Common myeloid progenitor, CD34-positive (primary cell): ENCODE results near the gene TM9SF1.
"Not testable (repeated sequence)": the region's sequence is repeated elsewhere in the genome, so short reads cannot be mapped to it uniquely, and the experiment has no call there.

Source experiments
- CTCF ChIA-PET: fragments of 350-600 bp; sonication (Branson Sonifier 250); formaldehyde crosslinking; loops from one replicate; lab custom pipeline; 2021; ENCODE audit warnings: antibody characterized with exemption; lab: Charles Lee
- POLR2A ChIA-PET: fragments of 350-600 bp; sonication (Branson Sonifier 250); formaldehyde crosslinking; loops from one replicate; lab custom pipeline; 2021; ENCODE audit warnings: antibody characterized with exemption; lab: Charles Lee
- DNase-seq, 3 donors: peaks; one replicate each; pipeline versions ENCODE4 v3.0.0 to v3.0.0-alpha.2; 2013
- H3K27ac ChIP-seq, 2 experiments: 1 replicate in 1 of 2; 2 replicates in 1 of 2; pipeline ENCODE4 v1.7.0; 2013; ENCODE audit warnings: inconsistent platforms in 2 of 2, low read length in 2 of 2, mild to moderate bottlenecking in 2 of 2, low read depth in 1 of 2, moderate library complexity in 1 of 2; ENCODE audit not compliant: severe bottlenecking in 2 of 2, insufficient read depth in 1 of 2, poor library complexity in 1 of 2
- H3K27me3 ChIP-seq, 5 experiments: replicated peaks in 2 of 5; 1 replicate in 3 of 5; 2 replicates in 2 of 5; pipeline versions ENCODE4 v1.6.1 to v1.7.0; 2013; ENCODE audit warnings: low read length in 4 of 5, mild to moderate bottlenecking in 2 of 5, moderate library complexity in 2 of 5, inconsistent platforms in 1 of 5; ENCODE audit not compliant: insufficient read depth in 5 of 5, control insufficient read depth in 4 of 5
- H3K36me3 ChIP-seq, 4 experiments: 1 replicate in 2 of 4; 2 replicates in 2 of 4; pipeline versions ENCODE4 v1.6.1 to v1.7.0; 2013; ENCODE audit warnings: low read length in 3 of 4, control low read depth in 1 of 4, mild to moderate bottlenecking in 1 of 4; ENCODE audit not compliant: control insufficient read depth in 4 of 4, insufficient read depth in 4 of 4
- H3K4me1 ChIP-seq, 4 experiments: 1 replicate in 3 of 4; 2 replicates in 1 of 4; pipeline versions ENCODE4 v1.6.1 to v1.7.1; 2013; ENCODE audit warnings: low read length in 3 of 4, mild to moderate bottlenecking in 3 of 4, control low read depth in 1 of 4, inconsistent platforms in 1 of 4, moderate library complexity in 1 of 4; ENCODE audit not compliant: control insufficient read depth in 4 of 4, insufficient read depth in 4 of 4; ENCODE audit errors: control extremely low read depth in 1 of 4
- H3K4me3 ChIP-seq, 7 experiments: 1 replicate in 4 of 7; 2 replicates in 3 of 7; pipeline versions ENCODE4 v1.5.1 to v1.7.0; 2013; ENCODE audit warnings: mild to moderate bottlenecking in 7 of 7, low read length in 6 of 7, moderate library complexity in 6 of 7, inconsistent platforms in 2 of 7, low read depth in 2 of 7, control low read depth in 1 of 7; ENCODE audit not compliant: insufficient read depth in 4 of 7, control insufficient read depth in 1 of 7; ENCODE audit errors: extremely low read depth in 1 of 7
- H3K9me3 ChIP-seq, 5 experiments: 1 replicate in 4 of 5; 2 replicates in 1 of 5; pipeline versions ENCODE4 v1.6.1 to v1.7.1; 2013; ENCODE audit warnings: low read length in 4 of 5, mild to moderate bottlenecking in 2 of 5, inconsistent platforms in 1 of 5, low read depth in 1 of 5, moderate library complexity in 1 of 5; ENCODE audit not compliant: control insufficient read depth in 4 of 5, insufficient read depth in 2 of 5; ENCODE audit errors: control extremely low read depth in 1 of 5
- WGBS: methylation state at CpG from one replicate; pipeline ENCODE4 v1.1.5; 2013; ENCODE audit not compliant: insufficient coverage; 5-methylcytosine and 5-hydroxymethylcytosine counted together

TM9SF1 gene

DNA sequence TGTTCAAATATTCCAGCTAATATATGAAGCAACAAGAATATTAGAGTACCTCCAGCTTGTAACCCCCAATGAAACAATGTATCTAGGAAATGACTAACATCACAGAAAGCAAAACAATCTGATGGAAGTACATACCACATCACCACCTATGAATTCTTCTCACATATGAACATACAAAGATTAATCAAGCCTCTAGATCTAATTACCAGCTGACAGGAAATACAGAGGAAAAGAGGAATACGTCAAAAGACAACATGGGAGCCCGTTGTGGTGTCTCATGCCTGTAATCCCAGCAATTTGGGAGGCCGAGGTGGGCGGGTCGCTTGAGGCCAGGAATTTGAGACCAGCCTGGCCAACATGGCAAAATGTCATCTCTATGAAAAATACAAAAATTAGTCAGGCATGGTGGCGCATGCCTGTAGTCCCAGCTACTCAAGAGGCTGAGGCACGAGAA, 29.4 kb upstream of the TM9SF1 start:
- no peak for DNase-seq
- ChIA-PET CTCF (interaction anchor here (1.5 kb wide), 2 partner anchors 11 to 18 kb away, joined by 4 read pairs; partner anchors contain the start of genes CHMP4A and TINF2), POLR2A (interaction anchor here (0.8 kb wide), 1 partner anchor 18 kb away, joined by 3 read pairs; the partner anchor contains the start of gene TINF2)
- Histone ChIP-seq H3K36me3 (peaks cover 0 to 9% (median 2%) of the 10 kb centered on the region in 4 experiments), H3K4me1 (no peaks in the 10 kb centered on the region), H3K27me3 (no peaks in the 10 kb centered on the region), H3K9me3 (no peaks in the 10 kb centered on the region), H3K4me3 (no peak overlapping the region), H3K27ac (no peak overlapping the region)
- WGBS = 84% methylated on average over 7 of the region's 7 CpGs

DNA sequence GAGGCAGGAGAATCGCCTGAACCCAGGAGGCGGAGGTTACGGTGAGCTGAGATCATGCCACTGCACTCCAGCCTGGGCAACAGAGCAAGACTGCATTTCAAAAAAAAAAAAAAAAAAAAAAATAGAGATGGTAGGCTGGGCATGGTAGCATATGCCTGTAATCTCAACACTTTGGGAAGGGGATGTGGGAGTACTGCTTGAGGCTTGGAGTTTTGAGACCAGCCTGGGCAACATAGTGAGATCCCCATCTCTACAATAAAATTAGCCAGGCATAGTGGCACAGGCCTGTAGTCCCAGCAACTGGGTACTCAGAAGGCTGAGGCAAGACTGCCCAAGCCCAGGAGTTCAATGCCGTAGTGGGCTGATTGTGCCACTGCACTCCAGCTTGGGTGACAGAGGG, 27.7 kb upstream of the TM9SF1 start:
- H3K4me1 ChIP-seq, H3K27me3 ChIP-seq, H3K4me3 ChIP-seq, H3K9me3 ChIP-seq, H3K36me3 ChIP-seq, DNase-seq, H3K27ac ChIP-seq, POLR2A ChIA-PET: not testable (repeated sequence)
- WGBS = 100% methylated on average over 1 of the region's 4 CpGs
- CTCF ChIA-PET = interaction anchor here (1.0 to 1.5 kb wide), 2 partner anchors 19 to 27 kb away, joined by 3 to 4 read pairs; partner anchors contain the start of genes TINF2 and TM9SF1

DNA sequence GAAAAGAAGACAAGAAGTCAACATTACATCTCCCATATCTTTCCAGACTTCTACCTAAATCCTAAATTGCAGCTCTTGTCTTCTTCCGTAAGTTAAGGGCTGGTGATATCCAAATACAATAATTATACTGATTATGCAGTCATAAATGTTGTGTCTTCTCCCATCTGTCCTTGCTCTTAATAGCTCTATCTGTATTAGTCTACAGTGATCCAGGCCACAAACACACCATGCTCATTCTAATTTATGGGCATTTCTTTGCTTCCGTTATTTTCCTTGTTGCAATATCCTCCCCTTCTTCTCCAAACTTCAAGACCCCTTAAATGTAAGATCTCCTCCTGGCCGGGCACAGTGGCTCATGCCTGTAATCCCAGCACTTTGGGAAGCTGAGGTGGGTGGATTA, 24.3 kb upstream of the TM9SF1 start:
- POLR2A ChIA-PET = no interaction called here
- WGBS = 100% methylated on average over 1 of the region's 3 CpGs

DNA sequence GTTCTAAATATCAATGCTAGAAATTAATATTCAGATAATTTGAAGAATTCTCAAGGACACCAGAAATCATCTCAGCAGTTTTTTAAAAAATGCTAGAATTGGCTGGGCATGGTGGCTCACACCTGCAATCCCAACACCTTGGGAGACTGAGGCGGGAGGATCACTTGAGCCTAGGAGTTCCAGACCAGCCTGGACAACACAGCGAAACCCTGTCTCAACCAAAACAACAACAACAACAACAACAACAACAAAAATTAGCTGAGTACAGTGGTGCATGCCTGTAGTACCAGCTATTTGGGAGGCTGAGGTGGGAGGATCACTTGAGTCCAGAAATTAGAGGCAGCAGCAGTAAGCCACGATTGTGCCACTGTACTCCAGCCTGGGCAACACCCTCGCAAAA, 23.8 kb upstream of the TM9SF1 start:
- no peak overlapping the region for H3K27ac ChIP-seq
- no peak overlapping the region for H3K4me3 ChIP-seq
- POLR2A ChIA-PET = no interaction called here
- WGBS = 100% methylated on average over 1 of the region's 4 CpGs
- H3K9me3 ChIP-seq = no peaks in the 10 kb centered on the region
- DNase-seq = no peak
- peaks cover 0 to 17% (median 9%) of the 10 kb centered on the region in 4 experiments for H3K36me3 ChIP-seq
- no peaks in the 10 kb centered on the region for H3K27me3 ChIP-seq
- peaks cover 1 to 23% (median 14%) of the 10 kb centered on the region in 4 experiments for H3K4me1 ChIP-seq
- CTCF ChIA-PET = interaction anchor here (0.9 to 2.3 kb wide), 5 partner anchors 9 to 80 kb away, joined by 3 to 4 read pairs (median 4); partner anchors contain the start of gene TINF2

More for the DNA sequence above, 24.3 kb upstream of the TM9SF1 start:
- H3K27me3 ChIP-seq = no peaks in the 10 kb centered on the region
- no peak for DNase-seq
- peaks cover 0 to 15% (median 9%) of the 10 kb centered on the region in 4 experiments for H3K36me3 ChIP-seq
- H3K27ac ChIP-seq = no peak overlapping the region
- H3K9me3 ChIP-seq = no peaks in the 10 kb centered on the region
- CTCF ChIA-PET = interaction anchor here (0.9 to 2.3 kb wide), 6 partner anchors 9 to 79 kb away, joined by 3 to 4 read pairs (median 4); partner anchors contain the start of gene TINF2
- no peak overlapping the region for H3K4me3 ChIP-seq
- peaks cover 0 to 18% (median 12%) of the 10 kb centered on the region in 4 experiments for H3K4me1 ChIP-seq

DNA sequence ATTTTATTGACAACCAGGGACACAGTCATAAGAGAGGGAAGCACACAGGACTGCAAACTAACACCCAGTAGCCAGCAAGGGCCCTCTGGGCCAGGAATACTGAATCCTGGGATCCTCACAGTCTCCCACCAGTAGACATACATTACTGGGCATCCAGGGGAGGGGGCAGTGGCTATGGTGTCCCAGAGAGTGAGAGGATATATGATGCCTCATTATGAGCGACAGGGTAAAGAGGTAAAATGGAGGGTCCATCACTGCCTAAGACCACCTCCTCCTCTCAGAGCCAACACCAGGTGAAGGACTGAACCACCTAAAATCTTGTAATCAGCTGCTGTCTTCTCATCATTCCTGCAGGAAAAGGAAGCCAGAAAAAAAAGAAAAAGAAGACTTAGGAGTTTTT, 21.6 kb upstream of the TM9SF1 start:
- H3K27me3 ChIP-seq, DNase-seq, H3K4me3 ChIP-seq, POLR2A ChIA-PET, H3K27ac ChIP-seq, H3K9me3 ChIP-seq: not testable (repeated sequence)
- CTCF ChIA-PET = interaction anchor here (0.9 to 3.4 kb wide), 7 partner anchors 16 to 91 kb away, joined by 3 to 31 read pairs (median 7); partner anchors contain the start of genes CIDEB, GMPR2, NEDD8 and TINF2
- WGBS = no CpG with 5 or more reads among the region's 1 CpG
- peaks cover 7 to 33% (median 26%) of the 10 kb centered on the region in 4 experiments for H3K4me1 ChIP-seq
- H3K36me3 ChIP-seq = peaks cover 0 to 17% (median 9%) of the 10 kb centered on the region in 4 experiments

DNA sequence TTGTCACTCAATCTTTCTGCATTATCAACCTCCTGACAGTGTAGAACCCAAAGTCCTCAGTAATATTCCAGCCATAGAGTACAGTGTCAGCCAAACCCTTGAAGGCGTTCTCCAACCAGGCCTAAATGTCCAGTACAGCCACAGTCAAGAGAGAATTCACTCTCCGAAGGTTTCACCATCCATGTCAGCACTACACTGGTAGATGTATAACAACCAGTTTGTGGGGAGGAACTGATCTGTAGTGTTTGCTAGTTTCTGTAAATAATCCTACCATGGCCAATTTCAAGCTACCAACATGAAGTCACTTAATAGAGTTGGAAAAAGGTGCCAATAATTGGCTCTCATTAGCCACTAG, 21.1 kb upstream of the TM9SF1 start:
- Histone ChIP-seq H3K27ac (no peak overlapping the region), H3K4me1 (peaks cover 7 to 33% (median 26%) of the 10 kb centered on the region in 4 experiments), H3K36me3 (peaks cover 0 to 20% (median 10%) of the 10 kb centered on the region in 4 experiments), H3K27me3 (no peaks in the 10 kb centered on the region), H3K9me3 (no peaks in the 10 kb centered on the region), H3K4me3 (peak overlapping the region in 3 of 7 experiments; percentile 99)
- no CpG with 5 or more reads among the region's 2 CpGs for WGBS
- DNase-seq = no peak
- ChIA-PET POLR2A (interaction anchor here (0.8 kb wide), 1 partner anchor 26 kb away, joined by 3 read pairs; the partner anchor contains the start of gene TINF2), CTCF (interaction anchor here (0.8 to 3.4 kb wide), 18 partner anchors 9 to 149 kb away, joined by 3 to 31 read pairs (median 5); partner anchors contain the start of genes CIDEB, GMPR2, NEDD8 and RABGGTA)
